ENCODE data around the gene GBE1.

GRCh38 chr3:81728766-81729544 is 32.5 kb downstream of the GBE1 start:
- TF ChIP-seq POLR2AphosphoS2 (IDR thresholded peaks at IDR 0.05; ENCODE audit: low read length) = no peak
- TF ChIP-seq MLLT1 (IDR thresholded peaks at IDR 0.05) = no peak
- TF ChIP-seq ZBTB43 (CRISPR knock-in tag; IDR thresholded peaks at IDR 0.05) = no peak
- TF ChIP-seq ZBTB7A (IDR thresholded peaks at IDR 0.05; ENCODE audit: borderline replicate concordance, control insufficient read depth, low read depth, low read length) = no peak
- no peak for TF ChIP-seq POLR2H (tag; IDR thresholded peaks at IDR 0.05; ENCODE audit: low read depth)
- no peak for TF ChIP-seq ZNF584 (CRISPR knock-in tag; IDR thresholded peaks at IDR 0.05; ENCODE audit: low read depth)
- no peak for TF ChIP-seq CREB3L1 (IDR thresholded peaks at IDR 0.05; ENCODE audit: borderline replicate concordance, low read depth)
